ENCODE measurements around the gene MCTP2.

- TF ChIP-seq POLR2AphosphoS5 (IDR thresholded peaks at IDR 0.05; ENCODE audit: low read depth, low read length) (no peak), POLR2A (IDR thresholded peaks at IDR 0.05; ENCODE audit: low read depth, low read length) (no peak)
These were observed 139.0 kb downstream of the MCTP2 start for GRCh38 chr15:94370206-94370935.

All from GM12892 (cell line).